Stimulated activated effector memory CD8-positive, alpha-beta T cell treated with anti-CD3 and anti-CD28 coated beads, Interleukin-12 subunit alpha, Interleukin-12 subunit beta, amount 100 ng/mL, for 72 hours (primary cell): ENCODE results near the gene PCMT1.
"Not testable (repeated sequence)": the region's sequence is repeated elsewhere in the genome, so short reads cannot be mapped to it uniquely, and the experiment has no call there.

ENCODE experiments used
- ATAC-seq: fragments of 150-1000 bp; cut with Tn5 transposase; 2 replicates; pipeline ENCODE4 v1.10.0; 2021
- DNase-seq, 2 donors: peaks; one replicate each; pipeline ENCODE4 v3.0.0; 2021 to 2022; ENCODE audit warnings: low spot score in 2 of 2
- H3K27ac Mint-ChIP-seq: one replicate; pipeline ENCODE4 v1.8.0; 2022; ENCODE audit warnings: mild to moderate bottlenecking, mixed read lengths
- H3K36me3 Mint-ChIP-seq: one replicate; pipeline ENCODE4 v1.8.0; 2022; ENCODE audit warnings: mild to moderate bottlenecking, mixed read lengths
- H3K4me1 Mint-ChIP-seq: one replicate; pipeline ENCODE4 v1.8.0; 2022; ENCODE audit warnings: mixed read lengths
- H3K4me3 Mint-ChIP-seq: one replicate; pipeline ENCODE4 v1.8.0; 2022; ENCODE audit warnings: mild to moderate bottlenecking, mixed read lengths
- H3K9me3 Mint-ChIP-seq: one replicate; pipeline ENCODE4 v1.8.0; 2022; ENCODE audit warnings: mixed read lengths

PCMT1 gene

GRCh38 chr6:149852180-149852579 is 102.6 kb downstream of the PCMT1 start:
- ATAC-seq: peak; percentile 20
- Mint-ChIP-seq H3K4me3 (no peak overlapping the region), H3K9me3 (no peaks in the 10 kb centered on the region)

GRCh38 chr6:149852881-149853280 is 103.3 kb downstream of the PCMT1 start:
- Mint-ChIP-seq H3K36me3 (peaks cover under 1% of the 10 kb centered on the region), H3K9me3 (no peaks in the 10 kb centered on the region), H3K27ac (no peak overlapping the region), H3K4me1 (peaks cover 8% of the 10 kb centered on the region), H3K4me3 (no peak overlapping the region)
- ATAC-seq (peak; percentile 64), DNase-seq (no peak)

More at GRCh38 chr6:149852180-149852579, 102.6 kb downstream of the PCMT1 start:
- no peak overlapping the region for H3K27ac Mint-ChIP-seq
- H3K36me3 Mint-ChIP-seq: no peaks in the 10 kb centered on the region
- no peak for DNase-seq
- peaks cover 8% of the 10 kb centered on the region for H3K4me1 Mint-ChIP-seq

- H3K36me3 Mint-ChIP-seq, H3K4me3 Mint-ChIP-seq, H3K27ac Mint-ChIP-seq, ATAC-seq, DNase-seq, H3K4me1 Mint-ChIP-seq, H3K9me3 Mint-ChIP-seq: not testable (repeated sequence)
Measured at GRCh38 chr6:149854017-149854416, 104.5 kb downstream of the PCMT1 start.

- no peak overlapping the region for H3K27ac Mint-ChIP-seq
- peaks cover 6% of the 10 kb centered on the region for H3K36me3 Mint-ChIP-seq
- ATAC-seq (no peak), DNase-seq (no peak)
- H3K4me1 Mint-ChIP-seq: peaks cover 8% of the 10 kb centered on the region
- no peak overlapping the region for H3K4me3 Mint-ChIP-seq
- H3K9me3 Mint-ChIP-seq: no peaks in the 10 kb centered on the region
Measured at GRCh38 chr6:149854532-149854931, 105.0 kb downstream of the PCMT1 start.

- ATAC-seq (no peak), DNase-seq (no peak)
- Mint-ChIP-seq H3K4me3 (no peak overlapping the region), H3K36me3 (peaks cover 6% of the 10 kb centered on the region), H3K4me1 (peaks cover 8% of the 10 kb centered on the region), H3K9me3 (no peaks in the 10 kb centered on the region), H3K27ac (no peak overlapping the region)
Measured at GRCh38 chr6:149855040-149855654, 105.6 kb downstream of the PCMT1 start.

- Mint-ChIP-seq H3K4me3 (no peak overlapping the region), H3K27ac (no peak overlapping the region)
- no peak for DNase-seq
Measured at GRCh38 chr6:149855741-149856140, 106.2 kb downstream of the PCMT1 start.

GRCh38 chr6:149856256-149856994 is 106.9 kb downstream of the PCMT1 start:
- no peak for ATAC-seq
- no peak for DNase-seq
- peaks cover 6% of the 10 kb centered on the region for H3K36me3 Mint-ChIP-seq
- peaks cover 6% of the 10 kb centered on the region for H3K4me1 Mint-ChIP-seq
- H3K9me3 Mint-ChIP-seq: no peaks in the 10 kb centered on the region
- H3K4me3 Mint-ChIP-seq: no peak overlapping the region
- H3K27ac Mint-ChIP-seq: no peak overlapping the region

More at GRCh38 chr6:149855741-149856140, 106.2 kb downstream of the PCMT1 start:
- Mint-ChIP-seq H3K4me1 (peaks cover 8% of the 10 kb centered on the region), H3K36me3 (peaks cover 6% of the 10 kb centered on the region), H3K9me3 (no peaks in the 10 kb centered on the region)
- no peak for ATAC-seq

- Mint-ChIP-seq H3K9me3 (no peaks in the 10 kb centered on the region), H3K27ac (no peak overlapping the region), H3K4me1 (no peaks in the 10 kb centered on the region), H3K4me3 (no peak overlapping the region), H3K36me3 (peaks cover 6% of the 10 kb centered on the region)
- ATAC-seq (no peak), DNase-seq (no peak)
Measured at GRCh38 chr6:149857541-149857940, 108.0 kb downstream of the PCMT1 start.

- Mint-ChIP-seq H3K4me1 (peaks cover 6% of the 10 kb centered on the region), H3K36me3 (peaks cover 6% of the 10 kb centered on the region), H3K27ac (no peak overlapping the region), H3K9me3 (no peaks in the 10 kb centered on the region), H3K4me3 (no peak overlapping the region)
- ATAC-seq: no peak
- no peak for DNase-seq
Measured at GRCh38 chr6:149859368-149859767, 109.8 kb downstream of the PCMT1 start.

GRCh38 chr6:149859938-149860337 is 110.4 kb downstream of the PCMT1 start:
- Mint-ChIP-seq H3K4me3 (no peak overlapping the region), H3K4me1 (peaks cover 6% of the 10 kb centered on the region), H3K27ac (no peak overlapping the region)

GRCh38 chr6:149860513-149860833 is 110.9 kb downstream of the PCMT1 start:
- Mint-ChIP-seq H3K4me1 (peaks cover 6% of the 10 kb centered on the region), H3K27ac (no peak overlapping the region), H3K4me3 (no peak overlapping the region), H3K9me3 (no peaks in the 10 kb centered on the region), H3K36me3 (peaks cover 6% of the 10 kb centered on the region)
- no peak for DNase-seq
- no peak for ATAC-seq

More at GRCh38 chr6:149859938-149860337, 110.4 kb downstream of the PCMT1 start:
- no peaks in the 10 kb centered on the region for H3K9me3 Mint-ChIP-seq
- ATAC-seq: no peak
- peaks cover 6% of the 10 kb centered on the region for H3K36me3 Mint-ChIP-seq
- no peak for DNase-seq
